HCT116 (cell line): ENCODE measurements around the gene MYOF. TPM values are rescaled to one million over a fixed set of nuclear protein-coding genes. Genes with fewer than 3 reads are reported as not detected.
"Not testable (repeated sequence)": the region's sequence is repeated elsewhere in the genome, so short reads cannot be mapped to it uniquely, and the experiment has no call there.

ENCODE experiments used
- ATAC-seq: fragments of 200-7000 bp; cut with Tn5 transposase; 2 replicates; pipeline ENCODE4 v1.9.1; 2020; ENCODE audit warnings: mild to moderate bottlenecking, moderate library complexity
- BruUV-seq: library from RNA; stranded (reverse); fragments of 400-500 nt; replicated peaks from 2 replicates; lab custom pipeline; 2021; lab: Mats Ljungman, UMichigan
- CTCF ChIA-PET: fragments of 300-600 bp; sonication (Branson Sonifier 250); formaldehyde crosslinking; loops from one replicate; lab custom pipeline; 2021; ENCODE audit warnings: antibody characterized with exemption; lab: Charles Lee
- POLR2A ChIA-PET: fragments of 300-600, 350-600 bp; sonication (Branson Sonifier 250); formaldehyde crosslinking; loops from one replicate; lab custom pipeline; 2021; ENCODE audit warnings: antibody characterized with exemption; lab: Charles Lee
- RAD21 ChIA-PET, 2 experiments: fragments of 300-600 bp; sonication (Branson Sonifier 250); formaldehyde crosslinking; loops; one replicate each; lab custom pipeline; 2023; ENCODE audit warnings: low total read pairs in 2 of 2; ENCODE audit not compliant: uncharacterized antibody in 2 of 2, unreplicated experiment in 2 of 2, low non-redundant PET in 1 of 2; lab: Charles Lee
- DNase-seq: peaks from one replicate; pipeline ENCODE4 v3.0.0-alpha.2; 2010; ENCODE audit warnings: low read depth, low spot score
- H2AFZ ChIP-seq: fragments of 200-600 bp; shearing (Covaris generic), sonication (generic); 2 replicates; pipeline ENCODE4 v1.6.1; 2017; ENCODE audit warnings: low read depth, mixed run types, mixed read lengths, antibody characterized with exemption, low read length; ENCODE audit not compliant: poor library complexity, severe bottlenecking
- H3K27ac ChIP-seq: 2 replicates; pipeline ENCODE4 v1.5.1; 2012; ENCODE audit warnings: low read depth, low read length
- H3K27me3 ChIP-seq: fragments of 200-600 bp; sonication (generic); 2 replicates; pipeline ENCODE4 v1.6.1; 2016; ENCODE audit warnings: mixed run types, low read length, mixed read lengths; ENCODE audit not compliant: insufficient read depth
- H3K36me3 ChIP-seq, 2 experiments: fragments of 200-500 bp in 1 of 2; fragments of 200-600 bp in 1 of 2; sonication (Bioruptor generic) in 1 of 2; sonication (generic) in 1 of 2; 2 replicates each; pipeline versions ENCODE4 v1.5.1 to v1.6.1; 2014 to 2016; ENCODE audit warnings: low read length in 2 of 2, inconsistent platforms in 1 of 2, mixed read lengths in 1 of 2, mixed run types in 1 of 2; ENCODE audit not compliant: insufficient read depth in 2 of 2, control insufficient read depth in 1 of 2
- H3K4me1 ChIP-seq, 2 experiments: fragments of 200-600 bp in 1 of 2; sonication (generic) in 1 of 2; 2 replicates each; pipeline versions ENCODE4 v1.5.1 to v1.6.1; 2012 to 2017; ENCODE audit warnings: low read length in 2 of 2, inconsistent platforms in 1 of 2, mild to moderate bottlenecking in 1 of 2, mixed read lengths in 1 of 2, mixed run types in 1 of 2, moderate library complexity in 1 of 2; ENCODE audit not compliant: insufficient read depth in 2 of 2, control insufficient read depth in 1 of 2
- H3K4me2 ChIP-seq: fragments of 200-600 bp; sonication (generic); 2 replicates; pipeline ENCODE4 v1.6.1; 2017; ENCODE audit warnings: mixed run types, low read length, mixed read lengths
- H3K4me3 ChIP-seq, 2 experiments: fragments of 200-600 bp in 1 of 2; sonication (generic) in 1 of 2; replicated peaks in 1 of 2; 2 replicates each; pipeline ENCODE4 v1.5.1; 2011 to 2016; ENCODE audit warnings: low read length in 2 of 2, control low read depth in 1 of 2, low read depth in 1 of 2, mild to moderate bottlenecking in 1 of 2, mixed read lengths in 1 of 2, mixed run types in 1 of 2
- H3K79me2 ChIP-seq: fragments of 200-600 bp; sonication (generic); 2 replicates; pipeline ENCODE4 v1.6.1; 2017; ENCODE audit warnings: mild to moderate bottlenecking, mixed run types, low read length, moderate library complexity, mixed read lengths; ENCODE audit not compliant: insufficient read depth
- H3K9ac ChIP-seq: fragments of 200-600 bp; sonication (generic); 2 replicates; pipeline ENCODE4 v1.6.1; 2016; ENCODE audit warnings: low read length, mixed read lengths
- H3K9me2 ChIP-seq: fragments of 200-600 bp; sonication (generic), shearing (Covaris generic); 2 replicates; pipeline ENCODE4 v1.6.1; 2017; ENCODE audit warnings: mixed run types, mild to moderate bottlenecking, moderate library complexity; ENCODE audit not compliant: insufficient read depth
- H3K9me3 ChIP-seq, 2 experiments: fragments of 200-500 bp in 1 of 2; fragments of 200-600 bp in 1 of 2; sonication (Bioruptor generic) in 1 of 2; sonication (generic) in 1 of 2; 2 replicates each; pipeline ENCODE4 v1.6.1; 2014 to 2017; ENCODE audit warnings: low read length in 2 of 2, mixed read lengths in 2 of 2, inconsistent platforms in 1 of 2, low read depth in 1 of 2, mild to moderate bottlenecking in 1 of 2, mixed run types in 1 of 2, moderate library complexity in 1 of 2; ENCODE audit not compliant: control insufficient read depth in 1 of 2, insufficient read depth in 1 of 2
- H4K20me1 ChIP-seq: fragments of 200-600 bp; sonication (generic), shearing (Covaris generic); 2 replicates; pipeline ENCODE4 v1.6.1; 2017; ENCODE audit warnings: mixed run types, mild to moderate bottlenecking, moderate library complexity; ENCODE audit not compliant: insufficient read depth
- CBX3 ChIP-seq: IDR thresholded peaks from 2 replicates; pipeline ENCODE4 v1.6.1; 2012; ENCODE audit warnings: low read depth
- ELF1 ChIP-seq: IDR thresholded peaks from 2 replicates; pipeline ENCODE4 v1.6.1; 2012; ENCODE audit warnings: low read depth, borderline replicate concordance
- FOSL1 ChIP-seq: IDR thresholded peaks from 2 replicates; pipeline ENCODE4 v1.6.1; 2012; ENCODE audit warnings: low read depth
- JUND ChIP-seq: IDR thresholded peaks from 2 replicates; pipeline ENCODE4 v1.6.1; 2012
- RAD21 ChIP-seq: IDR thresholded peaks from 2 replicates; pipeline ENCODE4 v1.6.1; 2012; ENCODE audit warnings: low read depth, mild to moderate bottlenecking
- SIN3A ChIP-seq: IDR thresholded peaks from 2 replicates; pipeline ENCODE4 v1.6.1; 2012; ENCODE audit warnings: low read depth
- ZFX ChIP-seq: fragments of 450-650 bp; IDR thresholded peaks from 2 replicates; pipeline ENCODE4 v1.6.1; 2017
- intact Hi-C: fragments of 100-400 bp; cut with micrococcal nuclease; formaldehyde crosslinking; loops from 2 replicates; pipeline ENCODE4 v1.10.0; 2022
- total RNA-seq: library from RNA; stranded (reverse); gene quantifications from one replicate; pipeline ENCODE4 v1.2.1, GENCODE V29; 2021; ENCODE audit not compliant: unreplicated experiment

The MYOF gene
- total RNA-seq, 1 experiment from 2014 or later: 250 TPM

DNA sequence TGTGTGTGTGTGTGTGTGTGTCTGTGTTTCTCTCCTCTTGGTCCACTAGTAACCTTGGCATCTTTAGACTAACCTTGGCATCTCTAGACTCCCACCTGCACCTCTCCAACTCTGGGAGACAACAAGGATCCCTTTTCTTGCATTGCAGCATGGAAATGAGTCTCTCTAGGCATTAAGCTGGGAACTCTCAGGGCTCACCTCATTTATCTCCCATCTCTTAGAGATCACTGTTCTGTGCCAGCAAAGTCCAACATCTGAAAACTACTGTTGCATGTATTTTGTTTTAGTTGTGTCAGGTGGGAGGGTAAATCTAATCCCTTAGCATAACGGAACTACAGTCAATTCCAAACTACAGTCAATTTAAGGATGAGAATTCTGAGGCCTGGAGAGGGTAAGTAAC, 38.7 kb downstream of the MYOF start (continued):
- TF ChIP-seq ELF1: no peak

DNA sequence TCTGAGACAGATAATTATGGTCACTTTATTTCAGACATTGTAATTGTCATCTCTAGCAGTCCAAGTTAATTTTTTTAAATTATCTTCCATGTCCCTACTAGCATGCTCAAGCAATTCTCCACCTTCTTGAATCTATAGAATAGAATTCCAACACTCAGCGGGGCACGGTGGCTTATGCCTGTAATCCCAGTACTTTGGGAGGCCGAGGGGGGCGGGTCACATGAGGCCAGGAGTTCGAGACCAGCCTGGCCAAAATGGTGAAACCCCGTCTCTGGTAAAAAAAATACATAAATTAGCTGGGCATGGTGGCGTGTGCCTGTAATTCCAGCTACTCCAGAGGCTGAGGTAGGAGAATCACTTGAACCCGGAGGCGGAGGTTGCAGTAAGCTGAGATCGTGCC, 39.4 kb downstream of the MYOF start:
- peak overlapping the region; percentile 76 for H3K9ac ChIP-seq
- DNase-seq, intact Hi-C loops, H4K20me1 ChIP-seq, BruUV-seq, H3K4me3 ChIP-seq, H3K9me3 ChIP-seq, H3K27me3 ChIP-seq, H2AFZ ChIP-seq, H3K9me2 ChIP-seq, ATAC-seq: not testable (repeated sequence)
- peak overlapping the region; percentile 100 for H3K27ac ChIP-seq
- peaks cover 94 to 100% of the 10 kb centered on the region in 2 experiments for H3K4me1 ChIP-seq
- H3K36me3 ChIP-seq: peaks cover 0 to 29% of the 10 kb centered on the region in 2 experiments; a peak in 2 of 4 replicates
- H3K4me2 ChIP-seq: peak overlapping the region; percentile 59
- ChIA-PET POLR2A (interaction anchor here (1.0 to 4.3 kb wide), 2 partner anchors 23 to 31 kb away, joined by 3 to 22 read pairs; no protein-coding TSS in a partner anchor), RAD21 (interaction anchor here in 1 of 2 experiments (2.0 kb wide), 1 partner anchor 40 kb away, joined by 7 read pairs; the partner anchor contains the start of gene MYOF), CTCF (interaction anchor here (2.3 kb wide), 1 partner anchor 40 kb away, joined by 14 read pairs; the partner anchor contains the start of gene MYOF)
- peaks cover 100% of the 10 kb centered on the region for H3K79me2 ChIP-seq

DNA sequence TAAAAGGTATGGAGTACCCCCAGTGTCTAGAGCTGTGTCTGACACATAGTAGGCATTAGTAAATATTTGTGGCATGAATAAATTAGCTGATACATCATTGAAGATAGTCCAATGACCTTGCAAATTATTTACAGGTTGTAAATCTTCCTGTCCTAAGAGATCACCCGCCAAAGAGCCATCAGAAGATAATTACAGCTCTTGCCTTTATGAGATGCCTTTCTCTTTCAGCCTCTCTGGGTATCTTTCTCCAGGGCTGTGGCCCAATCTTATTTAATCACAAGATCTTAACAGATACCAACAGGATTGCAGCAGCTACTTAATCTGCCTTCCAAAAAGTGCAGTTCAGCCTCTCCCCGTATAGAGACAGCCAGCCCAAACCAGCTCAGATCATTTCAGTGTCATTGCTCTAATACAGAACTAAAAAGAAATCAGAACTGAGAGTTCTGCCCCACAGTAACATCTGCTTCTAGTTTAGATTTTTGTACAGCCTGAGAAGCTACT, 41.5 kb downstream of the MYOF start:
- intact Hi-C loops: no loop called here
- ATAC-seq: no peak
- Histone ChIP-seq H3K9me3 (no peaks in the 10 kb centered on the region), H3K27ac (peak overlapping the region; percentile 100), H3K79me2 (peaks cover 99% of the 10 kb centered on the region), H3K4me1 (peaks cover 95 to 100% of the 10 kb centered on the region in 2 experiments), H2AFZ (no peak overlapping the region), H3K9me2 (no peaks in the 10 kb centered on the region), H3K9ac (peak overlapping the region; percentile 76), H4K20me1 (no peaks in the 10 kb centered on the region), H3K4me3 (no peak overlapping the region), H3K36me3 (peaks cover 0 to 29% of the 10 kb centered on the region in 2 experiments; a peak in 2 of 4 replicates), H3K4me2 (peak overlapping the region; percentile 59), H3K27me3 (no peaks in the 10 kb centered on the region)
- BruUV-seq: no TSS peak
- TF ChIP-seq JUND (no peak; the same call in 1 of the 2 replicates), RAD21 (no peak), ELF1 (no peak), CBX3 (no peak), ZFX (no peak), SIN3A (no peak), FOSL1 (no peak)
- RAD21 ChIA-PET: interaction anchor here (0.6 to 2.0 kb wide), 2 partner anchors 25 to 42 kb away, joined by 6 to 7 read pairs; partner anchors contain the start of gene MYOF (in 1 of the 2)
- CTCF ChIA-PET: interaction anchor here (1.1 to 2.3 kb wide), 2 partner anchors 35 to 42 kb away, joined by 3 to 14 read pairs; partner anchors contain the start of gene MYOF
- DNase-seq: no peak
- POLR2A ChIA-PET: interaction anchor here (0.7 to 4.3 kb wide), 8 partner anchors 21 to 46 kb away, joined by 3 to 22 read pairs (median 6); partner anchors contain the start of gene MYOF
